H4 (cell line): ENCODE data around the gene AGO1. TPM values are rescaled to one million over a fixed set of nuclear protein-coding genes. Genes with fewer than 3 reads are reported as not detected.
"Not testable (repeated sequence)": the region's sequence is repeated elsewhere in the genome, so short reads cannot be mapped to it uniquely, and the experiment has no call there.

Experiments
- DNase-seq: peaks from one replicate; pipeline ENCODE4 v3.0.0-alpha.2; 2015; ENCODE audit warnings: low spot score
- total RNA-seq: library from RNA; depleted of rRNA; stranded (reverse); fragments of >200 nt; shearing (Covaris generic); gene quantifications from 2 replicates; pipeline ENCODE4 v1.2.3, GENCODE V29; 2014; rRNA removed

AGO1 gene
- total RNA-seq, 1 experiment from 2014 or later: 5.9 TPM

GRCh38 chr1:35972631-35973030, 89.6 kb downstream of the AGO1 start:
- DNase-seq: not testable (repeated sequence)

- DNase-seq: no peak
These were observed 97.1 kb downstream of the AGO1 start for GRCh38 chr1:35980090-35980489.

Other genes starting within 250 kb of the AGO1 start
- gene PSMB2, start 241.7 kb upstream of the AGO1 start, total RNA-seq: 30.2 and 39.5 TPM in 2 replicates
- 10.7 and 14.7 TPM in 2 replicates for gene C1orf216, start 164.3 kb upstream of the AGO1 start, total RNA-seq
- 13.8 and 14.2 TPM in 2 replicates for gene CLSPN, start 113.2 kb upstream of the AGO1 start, total RNA-seq
- gene AGO4, start 75.2 kb upstream of the AGO1 start, total RNA-seq: 0.64 and 1.4 TPM in 2 replicates
- gene AGO3, start 47.9 kb downstream of the AGO1 start, total RNA-seq: 8.1 and 8.9 TPM in 2 replicates
- not detected in 2 replicates for gene TEKT2, start 200.9 kb downstream of the AGO1 start, total RNA-seq
- 40.8 and 50.8 TPM in 2 replicates for gene ADPRS, start 205.7 kb downstream of the AGO1 start, total RNA-seq
- gene COL8A2, start 242.0 kb downstream of the AGO1 start, total RNA-seq: 0.08 and 0.88 TPM in 2 replicates